Measurements from ENCODE around the gene CSTPP1.

The CSTPP1 gene

GRCh38 chr11:46947399-46948077 is 11.0 kb downstream of the CSTPP1 start:
- Histone ChIP-seq H3K27ac (ENCODE audit: low read depth, low read length) (no peak overlapping the region), H3K79me2 (ENCODE audit: control insufficient read depth, low read length) (no peaks in the 10 kb centered on the region), H3F3A (ENCODE audit: control insufficient read depth, insufficient read depth) (0 out of 2 replicates have a peak, but pooled peaks cover 3% of the 10 kb centered on the region), H3K4me3 (ENCODE audit: low read length) (no peak overlapping the region), H3K4me2 (ENCODE audit: low read length) (no peak overlapping the region), H4K20me1 (ENCODE audit: control insufficient read depth, insufficient read depth, low read depth, low read length) (no peaks in the 10 kb centered on the region), H3K9me3 (ENCODE audit: control insufficient read depth, insufficient read depth, low read length) (no peaks in the 10 kb centered on the region), H3K36me3 (ENCODE audit: control insufficient read depth, low read length) (0 out of 2 replicates have a peak, but pooled peaks cover 3% of the 10 kb centered on the region), H3K4me1 (ENCODE audit: control insufficient read depth, low read length) (peaks cover 7% of the 10 kb centered on the region), H3K27me3 (ENCODE audit: control insufficient read depth, low read length) (no peaks in the 10 kb centered on the region), H3K9me2 (replicated peaks; ENCODE audit: control insufficient read depth, low read length) (no peaks in the 10 kb centered on the region)
- no peak for TF ChIP-seq EZH2phosphoT487 (IDR thresholded peaks at IDR 0.05; ENCODE audit: borderline replicate concordance, low read length)
- TF ChIP-seq CTCF (IDR thresholded peaks at IDR 0.05; ENCODE audit: low read depth, low read length, poor library complexity, severe bottlenecking), result no peak

DNA sequence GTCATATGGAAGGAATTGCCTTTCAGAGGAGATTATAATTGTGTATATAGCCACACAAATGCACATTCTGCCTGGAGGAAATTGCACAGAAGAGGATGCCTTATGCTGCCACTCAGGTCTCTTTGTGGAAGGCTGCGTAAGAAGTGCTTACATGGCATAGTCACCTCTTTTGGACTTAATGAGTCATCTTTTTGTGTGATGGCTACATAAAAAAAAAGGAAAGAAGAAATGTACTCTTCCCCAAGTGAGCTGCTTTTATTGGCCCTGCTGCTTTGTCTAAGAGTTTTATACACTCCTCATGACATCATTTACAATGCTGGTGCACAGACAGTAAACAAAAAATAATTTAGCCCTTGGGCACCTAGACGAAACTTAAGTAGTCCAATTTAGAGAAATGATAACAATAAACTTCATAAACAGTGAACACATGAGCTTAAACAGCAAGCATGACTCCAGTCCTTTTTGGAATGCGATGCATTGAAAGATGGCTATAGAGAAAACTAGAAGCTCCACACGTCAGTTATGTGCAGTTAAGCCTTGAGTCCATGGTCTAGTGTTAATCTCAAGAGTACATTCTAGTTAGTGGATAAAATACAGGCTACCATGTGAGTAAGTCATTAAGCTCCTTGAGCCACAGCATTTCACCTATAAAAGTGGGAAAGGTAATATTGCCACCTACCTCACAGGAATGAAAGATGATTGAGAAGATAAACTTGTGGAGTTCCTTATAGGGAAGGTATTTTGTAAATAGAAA is 12.0 kb downstream of the CSTPP1 start:
- Histone ChIP-seq H3K4me2 (ENCODE audit: low read length) (no peak overlapping the region), H3K27me3 (ENCODE audit: control insufficient read depth, low read length) (no peaks in the 10 kb centered on the region), H3K4me1 (ENCODE audit: control insufficient read depth, low read length) (peaks cover 3% of the 10 kb centered on the region; the same call in 1 of the 2 replicates), H3K36me3 (ENCODE audit: control insufficient read depth, low read length) (no peaks in the 10 kb centered on the region), H3K27ac (ENCODE audit: low read depth, low read length) (no peak overlapping the region), H3K4me3 (ENCODE audit: low read length) (no peak overlapping the region), H3K9me3 (ENCODE audit: control insufficient read depth, insufficient read depth, low read length) (no peaks in the 10 kb centered on the region), H3F3A (ENCODE audit: control insufficient read depth, insufficient read depth) (0 out of 2 replicates have a peak, but pooled peaks cover 3% of the 10 kb centered on the region), H3K79me2 (ENCODE audit: control insufficient read depth, low read length) (no peaks in the 10 kb centered on the region), H3K9me2 (replicated peaks; ENCODE audit: control insufficient read depth, low read length) (no peaks in the 10 kb centered on the region), H4K20me1 (ENCODE audit: control insufficient read depth, insufficient read depth, low read depth, low read length) (no peaks in the 10 kb centered on the region)
- no peak for TF ChIP-seq EZH2phosphoT487 (IDR thresholded peaks at IDR 0.05; ENCODE audit: borderline replicate concordance, low read length)
- TF ChIP-seq CTCF (IDR thresholded peaks at IDR 0.05; ENCODE audit: low read depth, low read length, poor library complexity, severe bottlenecking), result no peak

DNA sequence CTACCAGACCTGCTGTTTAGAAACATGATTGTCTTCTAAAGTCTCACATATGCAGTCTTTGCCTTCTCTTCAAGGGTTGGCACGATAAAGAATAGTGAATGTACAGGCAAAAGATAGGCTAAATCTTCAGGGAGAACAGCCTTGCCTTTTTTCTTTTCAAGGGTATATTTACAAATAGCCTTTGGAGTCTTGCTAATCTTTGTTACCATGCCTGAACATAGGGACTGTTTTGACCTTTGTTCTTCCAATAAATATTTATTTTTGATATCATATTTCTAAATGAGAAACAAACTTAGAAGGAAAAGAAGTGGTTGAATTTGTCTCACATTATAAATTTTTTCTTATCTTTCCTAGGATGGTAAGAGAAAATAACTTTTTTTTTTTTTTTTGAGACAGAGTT is 12.7 kb downstream of the CSTPP1 start:
- Histone ChIP-seq H3K9me2 (replicated peaks; ENCODE audit: control insufficient read depth, low read length) (no peaks in the 10 kb centered on the region), H3K4me3 (ENCODE audit: low read length) (no peak overlapping the region), H3K4me1 (ENCODE audit: control insufficient read depth, low read length) (peaks cover 3% of the 10 kb centered on the region; the same call in 1 of the 2 replicates), H3K36me3 (ENCODE audit: control insufficient read depth, low read length) (no peaks in the 10 kb centered on the region), H4K20me1 (ENCODE audit: control insufficient read depth, insufficient read depth, low read depth, low read length) (no peaks in the 10 kb centered on the region), H3K9me3 (ENCODE audit: control insufficient read depth, insufficient read depth, low read length) (no peaks in the 10 kb centered on the region), H3K79me2 (ENCODE audit: control insufficient read depth, low read length) (no peaks in the 10 kb centered on the region), H3F3A (ENCODE audit: control insufficient read depth, insufficient read depth) (0 out of 2 replicates have a peak, but pooled peaks cover 3% of the 10 kb centered on the region), H3K4me2 (ENCODE audit: low read length) (no peak overlapping the region), H3K27me3 (ENCODE audit: control insufficient read depth, low read length) (no peaks in the 10 kb centered on the region), H3K27ac (ENCODE audit: low read depth, low read length) (no peak overlapping the region)
- TF ChIP-seq EZH2phosphoT487 (IDR thresholded peaks at IDR 0.05; ENCODE audit: borderline replicate concordance, low read length) (no peak), CTCF (IDR thresholded peaks at IDR 0.05; ENCODE audit: low read depth, low read length, poor library complexity, severe bottlenecking) (no peak)

Measured in DOHH2 (cell line).